Hair follicular keratinocyte (primary cell): ENCODE measurements around the gene IFT20. TPM values are rescaled to one million over a fixed set of nuclear protein-coding genes. Genes with fewer than 3 reads are reported as not detected.

ENCODE experiments used
- total RNA-seq: library from RNA; depleted of rRNA; stranded (reverse); fragments of >200 nt; gene quantifications from 2 replicates; pipeline ENCODE4 v1.2.3, GENCODE V29; 2015

IFT20 gene
- 21.7 and 32.3 TPM in 2 replicates for total RNA-seq

GRCh38 chr17:28335201-28335958 is at the start of gene IFT20, which contains the start of gene TNFAIP1:
Gene IFT20, minus strand, starts transcription at chr17:28335472. Its CDS starts 3,487 bp downstream, at chr17:28331985.
Gene TNFAIP1, plus strand, starts transcription at chr17:28335761. Its CDS starts 3,761 bp downstream, at chr17:28339522.

GRCh38 chr17:28371245-28372202 is 36.3 kb upstream of the IFT20 start, which contains the start of gene SARM1:
Gene SARM1, plus strand, starts transcription at chr17:28371694. Its CDS starts 339 bp downstream, at chr17:28372033.

GRCh38 chr17:28370035-28370743 is 34.9 kb upstream of the IFT20 start, which contains the start of gene VTN:
Gene VTN, minus strand, starts transcription at chr17:28370307. Its CDS starts 104 bp downstream, at chr17:28370203.

GRCh38 chr17:28364665-28365363 is 29.5 kb upstream of the IFT20 start, which contains the start of gene SEBOX:
Gene SEBOX, minus strand, starts transcription at chr17:28365199. Its CDS starts 48 bp downstream, at chr17:28365151.

GRCh38 chr17:28357061-28357900 is 22.0 kb upstream of the IFT20 start, which contains the start of gene POLDIP2:
Gene POLDIP2, minus strand, starts transcription at chr17:28357527. Its CDS starts 79 bp downstream, at chr17:28357448.

GRCh38 chr17:28318759-28319597 is 16.3 kb downstream of the IFT20 start, which contains the start of gene TMEM97:
Gene TMEM97, plus strand, starts transcription at chr17:28319200. Its CDS starts 40 bp downstream, at chr17:28319240.

Other genes with a start within 250 kb of the IFT20 start
- 31.0 and 36.8 TPM in 2 replicates for gene TMEM97, start 16.3 kb downstream of the IFT20 start, total RNA-seq
- 62.6 and 67.4 TPM in 2 replicates for gene TNFAIP1, start 289 bp upstream of the IFT20 start, total RNA-seq
- 96.1 and 112 TPM in 2 replicates for gene POLDIP2, start 22.1 kb upstream of the IFT20 start, total RNA-seq
- gene SEBOX, start 29.7 kb upstream of the IFT20 start, total RNA-seq: not detected in 2 replicates
- not detected in 2 replicates for gene VTN, start 34.8 kb upstream of the IFT20 start, total RNA-seq
- 0.86 and 1.3 TPM in 2 replicates for gene SARM1, start 36.2 kb upstream of the IFT20 start, total RNA-seq
- gene SLC46A1, start 70.7 kb upstream of the IFT20 start, total RNA-seq: 5.2 and 6.1 TPM in 2 replicates
- gene SLC13A2, start 138.2 kb upstream of the IFT20 start, total RNA-seq: not detected in 2 replicates
- gene FOXN1, start 170.9 kb upstream of the IFT20 start, total RNA-seq: 0.04 and 0.08 TPM in 2 replicates
- 28.3 and 35.6 TPM in 2 replicates for gene UNC119, start 217.2 kb upstream of the IFT20 start, total RNA-seq
- gene PIGS, start 236.1 kb upstream of the IFT20 start, total RNA-seq: 39.9 and 70.3 TPM in 2 replicates
- 50.5 and 61.6 TPM in 2 replicates for gene ALDOC, start 241.4 kb upstream of the IFT20 start, total RNA-seq